NCI-H748 (cell line): ENCODE measurements around the gene SLC6A19.
A peak's percentile ranks its signal among the peaks of the same experiment; 100 is the strongest.

Source experiments
- DNase-seq: peaks from one replicate; lab custom pipeline; 2025; ENCODE audit not compliant: unreplicated experiment; lab: John Stamatoyannopoulos, UW

Gene SLC6A19

GRCh38 chr5:1165864-1166263, 35.5 kb upstream of the SLC6A19 start:
- no peak for DNase-seq

- no peak for DNase-seq
Observed at GRCh38 chr5:1166370-1166769, 35.0 kb upstream of the SLC6A19 start.

- no peak for DNase-seq
Observed at GRCh38 chr5:1167361-1167727, 34.1 kb upstream of the SLC6A19 start.

GRCh38 chr5:1167728-1168709, 33.4 kb upstream of the SLC6A19 start:
- peak; percentile 92 for DNase-seq

GRCh38 chr5:1168796-1169195, 32.6 kb upstream of the SLC6A19 start:
- DNase-seq: no peak

- no peak for DNase-seq
Observed at GRCh38 chr5:1169211-1170115, 31.9 kb upstream of the SLC6A19 start.

GRCh38 chr5:1171340-1171941, 30.0 kb upstream of the SLC6A19 start:
- no peak for DNase-seq

GRCh38 chr5:1172007-1172581, 29.3 kb upstream of the SLC6A19 start:
- no peak for DNase-seq

GRCh38 chr5:1172670-1173404, 28.6 kb upstream of the SLC6A19 start:
- DNase-seq: peak; percentile 45

- DNase-seq: no peak
Observed at GRCh38 chr5:1173485-1174070, 27.8 kb upstream of the SLC6A19 start.

GRCh38 chr5:1174122-1174936, 27.1 kb upstream of the SLC6A19 start:
- DNase-seq: peak; percentile 71

GRCh38 chr5:1175015-1175414, 26.4 kb upstream of the SLC6A19 start:
- DNase-seq: no peak

- DNase-seq: no peak
Observed at GRCh38 chr5:1175801-1176472, 25.5 kb upstream of the SLC6A19 start.

GRCh38 chr5:1176473-1177391, 24.7 kb upstream of the SLC6A19 start:
- DNase-seq: no peak

- no peak for DNase-seq
Observed at GRCh38 chr5:1177826-1178528, 23.4 kb upstream of the SLC6A19 start.

GRCh38 chr5:1178529-1179382, 22.6 kb upstream of the SLC6A19 start:
- DNase-seq: no peak
